GM18870 (cell line): ENCODE results near the gene XPO1.

Experiments
- ATAC-seq: cut with Tn5 transposase; IDR thresholded peaks from one replicate; pipeline ENCODE4 v1.9.1; 2021; ENCODE audit warnings: moderate library complexity; ENCODE audit not compliant: unreplicated experiment

Gene XPO1

DNA sequence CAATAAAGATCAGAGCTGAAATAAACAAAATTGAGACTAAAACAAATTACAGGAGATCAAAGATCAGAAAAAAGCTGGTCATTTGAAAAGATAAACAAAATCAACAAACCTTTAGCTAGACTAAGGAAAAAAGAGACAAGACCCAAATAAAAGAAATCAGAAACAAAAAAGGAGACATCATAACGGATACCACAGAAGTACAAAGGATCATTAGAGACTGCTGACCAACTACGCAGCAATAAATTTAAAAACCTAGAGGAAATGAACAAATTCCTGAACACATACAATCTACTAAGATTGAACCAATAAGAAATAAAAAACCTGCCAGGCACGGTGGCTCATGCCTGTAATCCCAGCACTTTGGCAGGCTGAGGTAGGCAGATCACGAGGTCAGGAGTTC, 101.0 kb downstream of the XPO1 start:
- no peak for ATAC-seq

DNA sequence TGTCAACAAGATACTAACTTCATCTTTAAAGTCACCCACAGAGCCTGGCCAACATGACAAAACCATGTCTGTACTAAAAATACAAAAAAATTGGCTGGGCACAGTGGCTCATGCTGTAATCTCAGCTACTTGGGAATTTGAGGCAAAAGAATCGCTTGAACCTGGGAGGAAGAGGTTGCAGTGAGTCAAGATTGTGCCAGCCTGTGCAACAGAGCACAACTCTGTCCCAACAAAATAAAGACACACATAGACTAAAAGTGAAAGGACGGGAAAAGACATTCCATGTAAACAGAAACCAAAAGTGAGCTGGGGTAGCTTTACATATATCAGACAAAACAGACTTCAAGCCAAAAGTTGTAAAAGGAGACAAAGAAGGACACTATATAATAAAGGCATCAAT, 102.1 kb downstream of the XPO1 start:
- no peak for ATAC-seq

DNA sequence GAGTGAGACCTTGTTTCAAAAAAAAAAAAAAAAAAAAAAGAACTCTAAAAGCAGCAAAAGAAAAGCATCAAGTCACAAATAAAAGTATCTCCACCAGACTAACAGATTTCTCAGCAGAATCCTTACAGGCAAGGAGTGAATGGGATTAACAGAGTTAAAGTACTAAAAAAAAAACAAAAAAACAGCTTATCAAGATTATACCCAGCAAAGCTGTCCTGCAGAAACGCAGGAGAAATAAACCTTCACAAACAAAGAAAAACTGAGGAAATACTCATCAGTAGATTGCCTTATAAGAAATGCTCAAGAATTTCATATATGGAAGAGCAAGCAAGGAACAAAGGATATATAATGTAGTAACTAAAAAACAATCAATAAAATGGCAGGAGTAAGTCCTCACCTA, 102.9 kb downstream of the XPO1 start:
- ATAC-seq = no peak

DNA sequence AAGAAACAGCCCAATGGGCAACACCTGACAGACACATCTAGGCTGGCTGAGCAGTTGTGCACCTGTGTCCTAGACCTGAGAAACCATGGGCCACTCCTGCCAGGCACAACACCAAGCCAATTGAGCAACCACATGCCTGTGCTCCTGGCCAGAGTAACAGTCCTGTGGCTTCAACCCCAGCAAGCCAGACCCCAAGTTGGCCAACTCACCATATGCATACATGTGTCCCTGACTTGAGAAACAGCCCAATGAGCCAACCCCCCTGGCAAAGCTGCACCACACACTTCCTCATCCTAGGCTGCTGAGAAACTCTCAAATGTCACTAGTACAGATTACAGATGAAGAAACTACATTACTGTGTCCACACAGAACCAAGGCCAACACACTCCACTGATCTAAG, 103.8 kb downstream of the XPO1 start:
- no peak for ATAC-seq

DNA sequence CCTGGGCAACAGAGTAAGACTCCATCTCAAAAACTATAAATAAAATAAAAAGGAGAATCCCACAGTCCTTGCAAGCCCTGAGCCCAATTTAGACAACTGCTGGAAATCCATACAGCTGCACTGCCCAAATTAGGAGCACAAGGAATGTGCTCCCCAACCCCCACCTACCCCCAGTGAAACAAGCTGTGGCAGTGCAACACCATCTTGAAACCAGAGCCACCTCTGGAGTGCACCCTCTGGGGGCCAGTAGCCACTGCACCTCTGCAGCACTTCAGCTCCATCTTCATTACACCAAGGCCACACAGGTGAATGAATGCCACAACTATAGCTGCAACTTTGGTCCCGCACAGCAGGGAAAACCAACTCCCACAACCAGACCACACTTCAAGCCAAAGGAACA, 104.5 kb downstream of the XPO1 start:
- no peak for ATAC-seq

DNA sequence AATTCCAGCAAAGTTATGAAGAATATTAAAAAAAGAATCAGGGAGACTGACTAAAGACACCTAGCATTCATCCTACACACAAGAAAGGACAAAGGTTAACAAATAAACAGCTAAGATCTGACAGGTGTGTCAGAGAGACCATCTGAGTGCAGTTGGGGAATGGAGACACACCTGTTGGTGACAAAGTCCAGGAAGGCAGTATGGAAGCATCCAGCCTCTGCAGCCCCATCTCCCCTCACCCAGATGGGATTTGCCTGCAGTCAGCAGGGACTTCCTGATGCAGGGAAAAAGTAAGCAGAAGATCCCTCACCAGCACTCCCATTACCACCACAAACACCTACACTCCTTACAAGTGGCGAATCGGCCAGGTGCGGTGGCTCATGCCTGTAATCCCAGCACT, 105.2 kb downstream of the XPO1 start:
- no peak for ATAC-seq

DNA sequence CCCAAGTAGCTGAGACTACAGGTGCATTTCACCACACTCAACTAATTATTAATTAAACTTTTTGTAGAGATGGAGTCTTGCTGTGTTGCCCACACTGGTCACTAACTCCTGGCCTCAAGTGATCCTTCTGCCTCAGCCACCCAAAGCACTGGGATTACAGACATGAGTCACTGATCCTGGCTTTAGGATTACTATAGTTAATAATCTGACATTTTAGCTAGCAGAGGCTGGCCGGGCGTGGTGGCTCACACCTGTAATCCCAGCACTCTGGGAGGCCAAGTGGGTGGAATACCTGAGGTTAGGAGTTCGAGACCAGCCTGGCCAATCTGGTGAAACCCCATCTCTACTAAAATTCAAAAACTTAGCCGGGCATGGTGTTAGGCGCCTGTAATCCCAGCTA, 106.8 kb downstream of the XPO1 start:
- no peak for ATAC-seq
